Activated T-helper 1 cell treated with anti-CD3 and anti-CD28 coated beads, Interleukin-12 subunit alpha, Interleukin-12 subunit beta, Interleukin-2, Interleukin-4 antibody, amounts not matched to agents 30 ng/mL and 10 ng/mL and 1 ng/mL, durations not matched to agents 14 hours and 24 hours and 36 hours (primary cell): ENCODE data around the gene LARGE1. TPM values are rescaled to one million over a fixed set of nuclear protein-coding genes. Genes with fewer than 3 reads are reported as not detected.

Experiments
- DNase-seq: peaks from one replicate; pipeline ENCODE4 v3.0.0; 2021; ENCODE audit warnings: low spot score
- H3K27ac Mint-ChIP-seq: one replicate; pipeline ENCODE4 v1.8.0; 2021; ENCODE audit warnings: mild to moderate bottlenecking, mixed read lengths
- H3K27me3 Mint-ChIP-seq: one replicate; pipeline ENCODE4 v1.8.0; 2022; ENCODE audit warnings: mild to moderate bottlenecking, moderate library complexity, mixed read lengths; ENCODE audit not compliant: insufficient read depth
- H3K36me3 Mint-ChIP-seq: one replicate; pipeline ENCODE4 v1.8.0; 2021; ENCODE audit warnings: low read depth, mixed read lengths
- H3K4me1 Mint-ChIP-seq: one replicate; pipeline ENCODE4 v1.8.0; 2021; ENCODE audit warnings: low read depth, mixed read lengths
- H3K4me3 Mint-ChIP-seq: one replicate; pipeline ENCODE4 v1.8.0; 2021; ENCODE audit warnings: mild to moderate bottlenecking, moderate library complexity, mixed read lengths
- H3K9me3 Mint-ChIP-seq: one replicate; pipeline ENCODE4 v1.8.0; 2021; ENCODE audit warnings: mixed read lengths
- intact Hi-C: fragments of 100-400 bp; cut with micrococcal nuclease; formaldehyde crosslinking; loops from one replicate; pipeline ENCODE4 v1.15.1; 2024
- total RNA-seq: library from RNA; stranded (reverse); gene quantifications from 2 replicates; pipeline ENCODE4 v1.2.3, GENCODE V29; 2022

Gene LARGE1
- total RNA-seq, 1 donor from 2014 or later = 0.10 TPM

GRCh38 chr22:33537059-33537458 lies 383.2 kb downstream of the LARGE1 start:
- no peaks in the 10 kb centered on the region for H3K27me3 Mint-ChIP-seq
- intact Hi-C loops = no loop called here
- H3K9me3 Mint-ChIP-seq = peaks cover 8% of the 10 kb centered on the region
- no peak overlapping the region for H3K27ac Mint-ChIP-seq
- DNase-seq = no peak
- H3K36me3 Mint-ChIP-seq = no peaks in the 10 kb centered on the region
- no peaks in the 10 kb centered on the region for H3K4me1 Mint-ChIP-seq
- no peak overlapping the region for H3K4me3 Mint-ChIP-seq

DNA sequence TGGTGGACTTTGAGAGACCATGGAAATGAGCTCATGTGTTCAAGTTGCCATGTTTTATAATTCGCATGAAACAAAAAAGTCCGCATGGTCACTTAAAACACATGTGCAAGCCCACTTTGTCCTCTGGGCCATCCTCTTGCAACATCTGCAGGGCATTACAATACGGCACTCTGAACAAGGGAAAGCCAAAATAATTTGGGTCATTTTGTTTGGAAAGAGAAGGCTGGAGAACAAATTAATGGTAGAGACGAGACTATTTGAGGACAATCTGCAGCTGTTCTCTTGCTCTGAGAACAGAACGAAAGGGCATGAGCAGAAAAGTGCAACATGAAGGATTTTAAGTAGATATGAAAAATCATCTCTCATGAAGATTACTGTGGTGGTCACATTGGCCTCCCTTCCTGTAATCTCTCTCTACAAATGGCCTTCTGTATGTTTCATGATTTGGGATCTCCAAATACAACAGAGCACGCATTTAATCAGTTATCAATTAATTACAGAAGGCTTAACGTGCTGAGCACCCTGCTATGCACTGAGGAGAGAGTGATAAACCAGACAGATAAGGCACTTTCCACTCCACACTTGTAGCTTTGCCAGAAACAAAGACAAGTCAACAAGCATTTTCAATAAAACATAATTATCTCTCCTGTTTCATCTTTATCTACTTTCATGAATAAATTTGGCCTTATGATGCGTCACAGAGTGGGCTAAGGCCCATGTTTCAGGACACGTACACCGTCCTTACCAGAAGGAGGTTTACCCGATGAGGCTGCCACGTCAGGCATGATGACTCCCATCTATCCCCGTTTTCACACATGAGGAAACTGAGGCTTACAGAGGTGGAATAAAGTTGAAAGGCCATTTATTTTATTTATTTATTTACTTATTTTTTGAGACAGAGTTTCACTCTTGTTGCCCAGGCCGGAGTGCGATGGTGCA lies 384.1 kb downstream of the LARGE1 start:
- intact Hi-C loops = no loop called here
- Mint-ChIP-seq H3K36me3 (no peaks in the 10 kb centered on the region), H3K27me3 (no peaks in the 10 kb centered on the region), H3K9me3 (peaks cover 8% of the 10 kb centered on the region), H3K27ac (no peak overlapping the region), H3K4me1 (no peaks in the 10 kb centered on the region), H3K4me3 (no peak overlapping the region)
- DNase-seq = no peak

DNA sequence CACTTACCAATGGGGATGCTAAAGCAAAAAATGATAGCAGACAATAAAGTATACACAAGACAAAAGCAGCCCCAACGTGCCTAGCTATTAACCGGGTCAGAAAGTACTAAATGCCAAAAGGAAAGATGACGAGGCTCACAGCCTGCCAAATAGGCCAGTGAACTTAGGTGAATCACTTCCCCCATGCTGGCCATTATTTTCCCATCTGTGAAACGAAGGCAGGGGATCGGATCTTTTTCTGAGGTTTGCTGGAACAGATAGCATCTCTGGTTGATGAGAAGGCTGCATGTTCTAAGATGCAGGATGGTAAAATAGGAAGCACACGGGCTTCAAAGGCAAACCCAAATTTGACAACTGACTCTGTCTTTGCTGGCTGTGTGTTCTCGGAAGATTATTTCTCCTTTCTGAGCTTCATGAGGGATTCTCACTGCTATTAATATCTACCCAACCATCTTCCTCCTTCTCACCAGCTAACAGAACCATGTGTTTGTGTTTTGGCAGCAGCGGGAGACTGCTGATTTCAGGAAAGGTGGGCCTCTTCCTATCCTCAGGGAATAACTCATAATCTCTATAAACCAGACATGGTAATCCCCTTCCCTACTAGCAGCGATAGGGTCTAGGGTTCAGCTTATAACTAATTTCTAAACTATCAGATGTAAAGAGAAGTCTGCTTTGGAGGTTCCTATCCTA lies 390.7 kb downstream of the LARGE1 start:
- Mint-ChIP-seq H3K36me3 (no peaks in the 10 kb centered on the region), H3K9me3 (peaks cover 13% of the 10 kb centered on the region), H3K4me3 (no peak overlapping the region), H3K27ac (no peak overlapping the region), H3K4me1 (no peaks in the 10 kb centered on the region), H3K27me3 (no peaks in the 10 kb centered on the region)
- intact Hi-C loops = no loop called here
- no peak for DNase-seq

DNA sequence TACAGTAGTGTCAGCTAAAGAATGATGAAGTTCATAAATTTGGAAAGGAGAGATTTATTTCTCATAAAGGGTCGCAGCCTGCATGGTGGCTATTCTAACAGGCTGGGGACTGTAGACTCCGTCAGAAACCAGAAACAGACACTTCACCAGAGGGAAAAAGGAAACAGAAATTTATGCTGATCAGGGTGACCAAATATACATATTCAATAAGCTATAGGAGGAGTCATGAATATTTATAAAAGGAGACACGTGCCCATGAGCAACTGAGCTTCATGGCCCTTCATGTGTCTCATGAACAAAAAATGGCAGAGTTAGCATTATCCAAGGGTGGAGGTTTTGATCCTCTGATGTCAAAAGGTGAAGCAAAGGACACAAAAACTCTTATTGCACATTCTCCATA lies 392.1 kb downstream of the LARGE1 start:
- Mint-ChIP-seq H3K27ac (no peak overlapping the region), H3K36me3 (no peaks in the 10 kb centered on the region), H3K4me3 (no peak overlapping the region), H3K4me1 (no peaks in the 10 kb centered on the region), H3K9me3 (peaks cover 11% of the 10 kb centered on the region), H3K27me3 (no peaks in the 10 kb centered on the region)
- intact Hi-C loops = no loop called here
- DNase-seq = no peak

GRCh38 chr22:33526434-33527107 lies 393.7 kb downstream of the LARGE1 start:
- Mint-ChIP-seq H3K27ac (no peak overlapping the region), H3K4me3 (no peak overlapping the region), H3K27me3 (no peaks in the 10 kb centered on the region), H3K4me1 (no peaks in the 10 kb centered on the region), H3K9me3 (peaks cover 14% of the 10 kb centered on the region), H3K36me3 (no peaks in the 10 kb centered on the region)
- DNase-seq = no peak
- intact Hi-C loops = no loop called here

- Mint-ChIP-seq H3K4me1 (no peaks in the 10 kb centered on the region), H3K27ac (no peak overlapping the region), H3K9me3 (peaks cover 14% of the 10 kb centered on the region), H3K27me3 (no peaks in the 10 kb centered on the region), H3K36me3 (no peaks in the 10 kb centered on the region), H3K4me3 (no peak overlapping the region)
- no peak for DNase-seq
- intact Hi-C loops = no loop called here
Measured at GRCh38 chr22:33524511-33525260, 395.6 kb downstream of the LARGE1 start.

DNA sequence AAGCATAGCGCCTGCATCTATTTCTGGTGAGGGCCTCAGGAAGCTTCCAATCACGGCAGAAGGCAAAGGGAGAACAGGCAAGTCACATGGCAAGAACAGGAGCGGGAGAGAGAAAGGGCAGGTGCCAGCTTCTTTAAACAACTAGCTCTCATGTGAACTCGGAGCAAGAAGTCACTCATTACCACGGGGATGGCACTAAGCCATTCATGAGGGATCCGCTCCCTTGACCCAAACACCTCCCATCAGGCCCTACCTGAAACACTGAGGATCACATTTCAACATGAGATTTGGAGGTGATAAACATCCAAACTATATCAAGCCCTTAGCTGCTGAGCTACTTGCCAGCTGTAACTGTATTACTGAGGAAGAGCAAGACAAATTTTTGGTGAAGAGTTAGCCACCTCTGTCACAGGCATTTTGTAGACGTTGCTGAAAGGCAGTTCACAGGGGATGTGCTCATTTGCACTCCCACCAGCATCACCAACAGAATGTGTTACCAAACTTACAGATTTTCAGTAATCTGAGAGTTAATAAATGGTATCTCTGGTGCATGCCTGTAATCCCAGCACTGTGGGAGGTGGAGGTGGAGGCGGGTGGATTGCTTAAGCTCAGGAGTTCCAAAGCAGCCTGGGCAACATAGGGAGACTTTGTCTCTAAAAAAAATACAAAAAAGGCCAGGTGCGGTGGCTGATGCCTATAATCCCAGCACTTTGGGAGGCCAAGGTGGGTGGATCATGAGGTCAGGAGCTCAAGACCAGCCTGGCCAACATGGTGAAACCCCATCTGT lies 398.2 kb downstream of the LARGE1 start:
- H3K27ac Mint-ChIP-seq = no peak overlapping the region
- H3K27me3 Mint-ChIP-seq = no peaks in the 10 kb centered on the region
- intact Hi-C loops = no loop called here
- DNase-seq = no peak
- peaks cover 10% of the 10 kb centered on the region for H3K9me3 Mint-ChIP-seq
- H3K4me1 Mint-ChIP-seq = no peaks in the 10 kb centered on the region
- H3K36me3 Mint-ChIP-seq = no peaks in the 10 kb centered on the region
- no peak overlapping the region for H3K4me3 Mint-ChIP-seq

- H3K27me3 Mint-ChIP-seq = no peaks in the 10 kb centered on the region
- intact Hi-C loops = no loop called here
- no peak overlapping the region for H3K4me3 Mint-ChIP-seq
- H3K36me3 Mint-ChIP-seq = no peaks in the 10 kb centered on the region
- no peak for DNase-seq
- no peaks in the 10 kb centered on the region for H3K4me1 Mint-ChIP-seq
- H3K9me3 Mint-ChIP-seq = peaks cover 10% of the 10 kb centered on the region
- H3K27ac Mint-ChIP-seq = no peak overlapping the region
Measured at GRCh38 chr22:33520904-33521780, 399.1 kb downstream of the LARGE1 start.

- Mint-ChIP-seq H3K4me3 (no peak overlapping the region), H3K36me3 (no peaks in the 10 kb centered on the region), H3K9me3 (peaks cover 10% of the 10 kb centered on the region), H3K27me3 (no peaks in the 10 kb centered on the region), H3K27ac (no peak overlapping the region), H3K4me1 (no peaks in the 10 kb centered on the region)
- DNase-seq = no peak
- intact Hi-C loops = loop anchor here (1.0 kb wide), 1 partner anchor 59 kb away; no protein-coding TSS in a partner anchor
Measured at GRCh38 chr22:33519974-33520903, 400.0 kb downstream of the LARGE1 start.

DNA sequence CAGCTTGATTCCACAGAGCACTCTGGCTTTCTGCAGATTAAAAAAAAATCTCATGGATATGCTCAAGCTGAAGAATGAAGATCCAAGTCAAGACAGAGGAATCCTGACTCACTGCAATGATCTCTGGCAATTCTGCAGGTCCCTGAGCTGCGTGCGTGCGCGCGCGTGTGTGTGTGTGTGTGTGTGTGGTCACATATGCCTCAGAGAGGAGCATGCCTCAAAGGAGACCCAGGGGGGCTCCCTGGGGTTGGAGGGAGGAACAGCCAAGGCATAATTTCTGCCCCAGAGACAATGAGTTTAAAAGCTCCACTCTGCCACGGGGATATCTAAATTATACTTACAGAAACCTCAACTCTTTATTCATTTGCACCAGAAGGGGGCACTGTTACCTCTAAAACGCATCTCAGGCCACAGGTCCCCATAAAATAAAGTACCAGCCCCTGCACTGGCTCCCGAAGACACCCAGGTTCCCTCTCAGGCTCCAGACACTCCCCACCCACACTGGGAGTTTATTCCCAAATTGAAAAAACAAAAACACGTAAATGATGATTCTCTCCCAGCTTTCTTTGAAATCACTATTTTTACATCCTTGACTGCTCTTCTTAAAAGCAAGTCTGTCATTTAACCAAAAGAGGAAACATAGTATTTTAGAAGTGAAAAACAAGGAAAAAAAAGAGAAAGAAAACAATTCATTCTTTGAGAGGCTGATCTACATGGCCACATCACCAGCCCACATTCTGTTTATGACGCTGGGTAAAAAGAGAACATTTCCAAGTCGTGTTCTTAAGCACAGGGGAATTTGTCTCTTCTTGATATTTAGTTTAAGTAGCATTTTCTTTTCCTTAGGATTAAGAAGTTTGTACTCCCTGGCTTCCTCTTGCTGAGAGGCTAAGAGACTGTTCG lies 401.0 kb downstream of the LARGE1 start:
- DNase-seq = no peak
- Mint-ChIP-seq H3K9me3 (peaks cover 10% of the 10 kb centered on the region), H3K27ac (no peak overlapping the region), H3K36me3 (no peaks in the 10 kb centered on the region), H3K4me3 (no peak overlapping the region), H3K4me1 (no peaks in the 10 kb centered on the region), H3K27me3 (no peaks in the 10 kb centered on the region)
- intact Hi-C loops = loop anchor here (1.0 kb wide), 1 partner anchor 60 kb away; no protein-coding TSS in a partner anchor
